MM.1S (cell line): ENCODE results near the gene NAB1.

ENCODE experiments used
- DNase-seq: peaks from one replicate; pipeline ENCODE4 v3.0.0-alpha.2; 2015
- H2AFZ ChIP-seq: fragments of 300-600 bp; sonication (generic); 2 replicates; pipeline ENCODE4 v1.6.0; 2016; ENCODE audit warnings: antibody characterized with exemption, low read length
- H3F3A ChIP-seq: fragments of 300-600 bp; sonication (generic); 2 replicates; pipeline ENCODE4 v1.6.1; 2016; ENCODE audit warnings: mild to moderate bottlenecking, antibody characterized with exemption, low read length, moderate library complexity, mixed read lengths; ENCODE audit not compliant: insufficient read depth
- H3K27ac ChIP-seq: fragments of 300-600 bp; sonication (generic); 2 replicates; pipeline ENCODE4 v1.5.1; 2016; ENCODE audit warnings: mild to moderate bottlenecking, low read length
- H3K27me3 ChIP-seq: fragments of 300-600 bp; sonication (generic); replicated peaks from 2 replicates; pipeline ENCODE4 v1.6.0; 2016; ENCODE audit warnings: low read length; ENCODE audit not compliant: insufficient read depth
- H3K36me3 ChIP-seq: fragments of 300-600 bp; sonication (generic); replicated peaks from 2 replicates; pipeline ENCODE4 v1.6.1; 2016; ENCODE audit warnings: mild to moderate bottlenecking, low read length, mixed read lengths; ENCODE audit not compliant: insufficient read depth
- H3K4me1 ChIP-seq: fragments of 300-600 bp; sonication (generic); 2 replicates; pipeline ENCODE4 v1.6.1; 2016; ENCODE audit warnings: low read length, mixed read lengths
- H3K4me2 ChIP-seq: fragments of 300-600 bp; sonication (generic); 2 replicates; pipeline ENCODE4 v1.6.0; 2016; ENCODE audit warnings: low read depth, low read length
- H3K4me3 ChIP-seq: fragments of 300-600 bp; sonication (generic); 2 replicates; pipeline ENCODE4 v1.5.1; 2016; ENCODE audit warnings: low read length, mixed read lengths
- H3K79me2 ChIP-seq: fragments of 300-600 bp; sonication (generic); 2 replicates; pipeline ENCODE4 v1.6.1; 2016; ENCODE audit warnings: mixed run types, low read length, mixed read lengths
- H3K9ac ChIP-seq: fragments of 300-600 bp; sonication (generic); 2 replicates; pipeline ENCODE4 v1.6.1; 2016; ENCODE audit warnings: low read length, mixed read lengths
- H3K9me2 ChIP-seq: fragments of 300-600 bp; sonication (generic); replicated peaks from 2 replicates; pipeline ENCODE4 v1.6.1; 2016; ENCODE audit warnings: mild to moderate bottlenecking, low read length, mixed read lengths; ENCODE audit not compliant: insufficient read depth
- H3K9me3 ChIP-seq: fragments of 300-600 bp; sonication (generic); replicated peaks from 2 replicates; pipeline ENCODE4 v1.6.1; 2016; ENCODE audit warnings: mild to moderate bottlenecking, low read length, mixed read lengths; ENCODE audit not compliant: insufficient read depth
- H4K20me1 ChIP-seq: fragments of 300-600 bp; sonication (generic); 2 replicates; pipeline ENCODE4 v1.6.1; 2016; ENCODE audit warnings: mild to moderate bottlenecking, low read length, moderate library complexity, mixed read lengths; ENCODE audit not compliant: insufficient read depth
- EZH2 ChIP-seq: fragments of 300-600 bp; sonication (generic); optimal IDR thresholded peaks from 2 replicates; pipeline ENCODE3; 2017; ENCODE audit warnings: low read depth, mild to moderate bottlenecking, antibody characterized with exemption, low read length, mixed read lengths
- EZH2phosphoT487 ChIP-seq: fragments of 300-600 bp; sonication (generic); IDR thresholded peaks from 2 replicates; pipeline ENCODE4 v1.6.1; 2018; ENCODE audit warnings: antibody characterized with exemption, low read length
- TF ChIP-seq, protein P1 (sequence below): fragments of 300-600 bp; sonication (generic); IDR thresholded peaks from 2 replicates; pipeline ENCODE4 v1.5.1; 2016; ENCODE audit warnings: antibody characterized with exemption, low read length, mixed read lengths

Gene NAB1

DNA sequence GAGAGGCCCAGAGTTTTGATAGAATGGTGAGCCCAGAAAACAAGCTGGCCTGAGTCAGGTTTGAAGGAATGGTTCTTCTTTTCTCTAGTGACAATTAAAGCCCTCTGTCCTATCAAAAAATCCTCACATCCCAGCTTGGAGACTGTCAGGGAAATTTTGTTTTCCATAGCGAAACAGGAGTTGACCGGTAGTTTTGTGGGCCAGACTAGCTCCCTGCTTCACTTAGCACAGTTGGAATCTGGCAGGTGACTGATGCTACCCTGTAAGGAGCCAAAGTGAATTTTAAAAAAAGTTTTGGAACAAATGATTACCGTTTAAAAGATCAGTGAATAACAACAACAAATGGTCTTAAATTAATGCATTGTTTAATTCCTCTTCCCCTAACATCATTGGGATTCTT is 6.7 kb downstream of the NAB1 start:
- Histone ChIP-seq H3K9me2 (no peaks in the 10 kb centered on the region), H3K4me1 (no peaks in the 10 kb centered on the region), H2AFZ (no peak overlapping the region), H3K27ac (no peak overlapping the region), H3K9ac (no peak overlapping the region), H3K4me2 (no peak overlapping the region), H3K4me3 (no peak overlapping the region), H3K9me3 (no peaks in the 10 kb centered on the region), H3K36me3 (0 out of 2 replicates have a peak, but pooled peaks cover 5% of the 10 kb centered on the region), H3K79me2 (peaks cover 63% of the 10 kb centered on the region), H3F3A (no peaks in the 10 kb centered on the region), H4K20me1 (no peaks in the 10 kb centered on the region), H3K27me3 (no peaks in the 10 kb centered on the region)
- no peak for DNase-seq
- TF ChIP-seq, protein P1, sequence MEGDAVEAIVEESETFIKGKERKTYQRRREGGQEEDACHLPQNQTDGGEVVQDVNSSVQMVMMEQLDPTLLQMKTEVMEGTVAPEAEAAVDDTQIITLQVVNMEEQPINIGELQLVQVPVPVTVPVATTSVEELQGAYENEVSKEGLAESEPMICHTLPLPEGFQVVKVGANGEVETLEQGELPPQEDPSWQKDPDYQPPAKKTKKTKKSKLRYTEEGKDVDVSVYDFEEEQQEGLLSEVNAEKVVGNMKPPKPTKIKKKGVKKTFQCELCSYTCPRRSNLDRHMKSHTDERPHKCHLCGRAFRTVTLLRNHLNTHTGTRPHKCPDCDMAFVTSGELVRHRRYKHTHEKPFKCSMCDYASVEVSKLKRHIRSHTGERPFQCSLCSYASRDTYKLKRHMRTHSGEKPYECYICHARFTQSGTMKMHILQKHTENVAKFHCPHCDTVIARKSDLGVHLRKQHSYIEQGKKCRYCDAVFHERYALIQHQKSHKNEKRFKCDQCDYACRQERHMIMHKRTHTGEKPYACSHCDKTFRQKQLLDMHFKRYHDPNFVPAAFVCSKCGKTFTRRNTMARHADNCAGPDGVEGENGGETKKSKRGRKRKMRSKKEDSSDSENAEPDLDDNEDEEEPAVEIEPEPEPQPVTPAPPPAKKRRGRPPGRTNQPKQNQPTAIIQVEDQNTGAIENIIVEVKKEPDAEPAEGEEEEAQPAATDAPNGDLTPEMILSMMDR, result no peak
- TF ChIP-seq EZH2 (no peak), EZH2phosphoT487 (no peak)

- DNase-seq, result no peak
- no peak overlapping the region for H3K4me3 ChIP-seq
- H3K9me3 ChIP-seq, result no peaks in the 10 kb centered on the region
- no peaks in the 10 kb centered on the region for H4K20me1 ChIP-seq
- H3K4me1 ChIP-seq, result no peaks in the 10 kb centered on the region
- peaks cover 59% of the 10 kb centered on the region for H3K79me2 ChIP-seq
- H2AFZ ChIP-seq, result no peak overlapping the region
- 0 out of 2 replicates have a peak, but pooled peaks cover 5% of the 10 kb centered on the region for H3K36me3 ChIP-seq
- H3K9ac ChIP-seq, result no peak overlapping the region
- TF ChIP-seq, protein P1, result no peak
- TF ChIP-seq EZH2phosphoT487, result no peak
- no peak for TF ChIP-seq EZH2
- no peaks in the 10 kb centered on the region for H3K9me2 ChIP-seq
- no peak overlapping the region for H3K27ac ChIP-seq
- H3K27me3 ChIP-seq, result no peaks in the 10 kb centered on the region
- H3F3A ChIP-seq, result no peaks in the 10 kb centered on the region
- no peak overlapping the region for H3K4me2 ChIP-seq
These were observed 7.4 kb downstream of the NAB1 start for GRCh38 chr2:190656301-190656700.

GRCh38 chr2:190657474-190658255 is 8.8 kb downstream of the NAB1 start:
- H3K79me2 ChIP-seq, result peaks cover 46% of the 10 kb centered on the region

More at GRCh38 chr2:190657474-190658255, 8.8 kb downstream of the NAB1 start:
- H3F3A ChIP-seq, result no peaks in the 10 kb centered on the region
- no peak for TF ChIP-seq EZH2
- TF ChIP-seq EZH2phosphoT487, result no peak
- TF ChIP-seq, protein P1, result no peak
- no peak for DNase-seq
- no peaks in the 10 kb centered on the region for H3K9me2 ChIP-seq
- H3K27me3 ChIP-seq, result no peaks in the 10 kb centered on the region
- H3K27ac ChIP-seq, result no peak overlapping the region
- H3K36me3 ChIP-seq, result 0 out of 2 replicates have a peak, but pooled peaks cover 5% of the 10 kb centered on the region
- no peaks in the 10 kb centered on the region for H4K20me1 ChIP-seq
- H3K4me1 ChIP-seq, result no peaks in the 10 kb centered on the region
- no peak overlapping the region for H3K4me2 ChIP-seq
- no peak overlapping the region for H2AFZ ChIP-seq
- no peak overlapping the region for H3K9ac ChIP-seq
- no peak overlapping the region for H3K4me3 ChIP-seq
- H3K9me3 ChIP-seq, result no peaks in the 10 kb centered on the region
